GM15510 (cell line): Measurements from ENCODE around the gene LTBP2.

ENCODE experiments used
- POLR2A ChIP-seq: IDR thresholded peaks from 3 replicates; pipeline ENCODE4 v1.6.1; 2011; ENCODE audit warnings: borderline replicate concordance; ENCODE audit not compliant: insufficient read length; ENCODE audit errors: extremely low read depth

Gene LTBP2

DNA sequence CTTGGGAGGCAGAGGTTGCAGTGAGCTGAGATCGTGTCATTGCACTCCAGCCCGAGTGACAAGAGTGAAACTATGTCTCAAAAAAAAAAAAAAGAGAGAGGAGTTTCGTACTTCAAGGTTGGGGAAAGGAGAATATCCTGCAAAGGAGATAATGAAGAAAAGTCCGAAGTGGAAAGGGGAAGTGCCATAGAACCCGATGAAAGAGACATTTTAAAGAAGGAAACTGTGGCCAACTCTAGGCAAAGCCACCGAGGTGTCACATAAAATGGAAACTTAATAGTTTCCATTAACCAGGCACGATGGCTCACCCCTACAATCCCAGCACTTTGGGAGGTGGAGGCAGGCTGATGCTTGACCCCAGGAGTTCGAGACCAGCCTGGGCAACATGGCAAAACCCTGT, 15.0 kb upstream of the LTBP2 start:
- no peak for TF ChIP-seq POLR2A

DNA sequence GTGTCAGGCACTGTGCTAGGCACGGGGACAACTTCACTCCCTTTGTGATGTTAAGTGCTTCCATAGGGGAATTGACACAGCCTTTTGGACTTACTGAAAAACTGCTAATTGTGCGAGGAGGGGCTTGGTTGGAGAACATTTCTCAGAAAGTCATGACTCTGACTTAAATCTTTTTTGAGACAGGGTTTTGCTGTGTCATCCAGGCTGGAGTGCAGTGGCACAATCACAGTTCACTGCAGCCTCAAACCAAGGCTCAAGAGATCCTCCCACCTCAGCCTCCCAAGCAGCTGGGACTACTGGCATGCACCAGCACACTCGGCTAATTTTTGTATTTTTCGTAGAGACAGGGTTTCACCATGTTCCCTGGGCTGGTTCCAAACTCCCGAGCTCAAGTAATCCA, 10.2 kb upstream of the LTBP2 start:
- TF ChIP-seq POLR2A, result no peak

DNA sequence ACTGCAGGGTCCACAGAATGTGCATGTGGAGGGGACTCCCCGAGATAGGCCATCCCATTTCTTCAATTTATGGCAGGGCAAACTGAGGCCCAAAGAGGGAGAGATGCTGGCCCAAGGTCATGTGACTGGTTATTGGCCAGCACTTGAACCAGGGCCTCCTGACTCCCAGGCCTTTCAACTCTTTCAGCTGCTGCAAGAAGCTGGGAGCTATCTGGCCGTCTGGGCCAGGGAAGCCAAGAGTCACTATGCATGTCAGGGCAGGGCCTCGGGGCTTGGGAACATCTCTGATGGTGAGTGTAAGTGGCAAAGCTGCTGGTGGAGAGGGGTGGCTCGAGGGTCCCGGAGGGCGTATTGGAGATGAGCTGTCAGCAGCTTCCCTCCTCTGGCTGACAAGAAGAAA, 9.5 kb upstream of the LTBP2 start:
- no peak for TF ChIP-seq POLR2A

DNA sequence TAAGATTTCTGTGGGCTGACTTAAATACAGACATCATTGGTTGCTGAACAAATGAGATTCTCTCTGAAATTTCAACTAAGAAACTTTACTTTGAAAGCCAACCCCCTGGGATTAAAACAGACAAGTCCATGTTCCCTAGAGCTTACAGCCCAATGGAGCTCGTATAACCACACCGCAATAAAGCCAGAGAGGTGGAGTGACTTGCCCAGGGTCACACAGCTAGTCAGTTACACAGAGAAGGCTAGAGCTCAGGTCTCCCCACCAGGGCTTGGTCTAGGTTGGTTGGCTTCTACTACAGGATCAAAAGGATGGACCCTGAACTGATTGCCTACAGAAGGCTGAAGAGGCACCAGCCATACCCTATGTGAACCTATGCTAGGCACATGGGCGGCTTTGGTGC, 8.9 kb upstream of the LTBP2 start:
- no peak for TF ChIP-seq POLR2A

DNA sequence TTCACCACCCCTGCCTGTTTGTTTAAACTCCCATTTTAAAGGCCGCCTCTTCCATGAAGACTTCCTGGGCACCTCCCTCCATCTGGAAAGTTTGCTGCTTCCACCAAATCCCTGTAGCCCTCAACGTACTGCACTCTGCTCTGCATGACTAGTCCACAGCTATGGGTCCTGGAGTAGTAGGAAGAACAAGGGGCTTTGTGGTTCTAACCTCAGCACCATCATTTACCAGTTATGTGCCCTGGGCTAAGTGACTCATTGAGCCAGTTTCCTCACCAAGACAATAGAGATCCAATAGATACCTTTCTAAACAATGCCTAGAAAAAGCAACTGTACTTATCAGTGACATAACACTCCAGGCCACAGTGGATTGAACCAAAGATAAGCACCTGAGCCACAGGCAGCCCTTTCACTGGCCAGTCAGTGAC, 8.5 kb upstream of the LTBP2 start:
- TF ChIP-seq POLR2A, result no peak

DNA sequence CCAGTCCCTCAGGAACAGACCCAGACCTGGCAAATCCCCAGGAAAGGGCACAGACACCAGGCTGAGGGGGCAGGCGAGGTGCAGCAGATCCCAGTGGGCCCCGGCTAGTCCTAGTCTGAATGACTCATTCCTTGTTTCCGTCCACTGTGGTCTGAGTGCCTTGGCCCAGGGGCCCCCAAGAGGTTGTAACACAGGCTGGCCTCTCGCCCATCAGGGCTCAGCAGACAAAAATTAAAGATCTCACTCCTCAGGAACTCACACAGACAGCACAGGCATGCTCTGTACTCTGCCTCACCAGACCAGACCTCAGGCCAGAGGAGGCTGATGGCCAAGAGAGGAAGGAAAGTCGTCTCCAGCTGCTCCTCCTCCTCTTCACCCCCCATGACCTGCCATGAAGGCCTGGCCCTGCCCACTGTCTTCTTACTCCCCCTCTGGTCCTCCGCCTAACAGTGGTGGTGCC, 7.7 kb upstream of the LTBP2 start:
- no peak for TF ChIP-seq POLR2A

DNA sequence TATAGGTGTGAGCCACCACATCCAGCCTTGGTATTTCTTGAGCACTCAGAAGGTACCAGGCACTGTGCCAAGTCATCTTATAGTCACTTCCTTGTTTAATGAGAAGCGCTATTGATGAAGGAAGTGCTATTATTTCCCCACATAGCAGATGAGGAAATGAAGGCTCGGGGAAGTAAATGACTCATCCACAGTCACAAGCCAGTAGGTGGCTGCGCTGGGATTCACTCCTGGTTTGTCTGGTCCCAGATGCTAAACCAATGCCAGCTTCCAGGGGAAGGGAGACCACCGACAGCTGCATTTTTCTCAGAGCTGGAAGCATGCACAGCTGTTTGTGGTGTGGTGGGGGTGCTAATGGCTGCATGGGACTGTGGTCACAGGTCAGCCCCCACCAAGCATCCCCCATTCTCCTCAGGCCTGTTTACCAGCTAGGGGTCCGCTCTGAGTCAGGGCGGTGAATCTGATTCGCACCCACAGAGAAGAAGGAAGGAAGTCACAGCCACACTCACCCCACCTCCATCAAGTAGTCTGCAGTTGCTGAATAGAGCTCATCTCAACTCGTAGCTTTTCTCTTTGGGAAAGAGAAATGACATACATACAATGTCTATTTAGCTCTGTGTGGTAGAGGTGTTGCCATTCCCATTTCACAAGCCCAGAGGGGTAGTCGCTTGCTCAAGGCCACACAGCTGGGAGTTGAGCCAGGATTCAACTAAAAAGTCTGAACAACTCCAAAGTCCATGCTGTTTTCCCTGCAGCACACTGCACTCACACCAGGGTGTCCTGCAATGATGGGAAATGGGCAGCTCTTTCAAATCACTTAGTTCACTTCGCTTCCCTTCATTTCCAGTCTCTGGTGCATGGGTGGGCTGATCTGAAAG, 6.3 kb upstream of the LTBP2 start:
- no peak for TF ChIP-seq POLR2A

DNA sequence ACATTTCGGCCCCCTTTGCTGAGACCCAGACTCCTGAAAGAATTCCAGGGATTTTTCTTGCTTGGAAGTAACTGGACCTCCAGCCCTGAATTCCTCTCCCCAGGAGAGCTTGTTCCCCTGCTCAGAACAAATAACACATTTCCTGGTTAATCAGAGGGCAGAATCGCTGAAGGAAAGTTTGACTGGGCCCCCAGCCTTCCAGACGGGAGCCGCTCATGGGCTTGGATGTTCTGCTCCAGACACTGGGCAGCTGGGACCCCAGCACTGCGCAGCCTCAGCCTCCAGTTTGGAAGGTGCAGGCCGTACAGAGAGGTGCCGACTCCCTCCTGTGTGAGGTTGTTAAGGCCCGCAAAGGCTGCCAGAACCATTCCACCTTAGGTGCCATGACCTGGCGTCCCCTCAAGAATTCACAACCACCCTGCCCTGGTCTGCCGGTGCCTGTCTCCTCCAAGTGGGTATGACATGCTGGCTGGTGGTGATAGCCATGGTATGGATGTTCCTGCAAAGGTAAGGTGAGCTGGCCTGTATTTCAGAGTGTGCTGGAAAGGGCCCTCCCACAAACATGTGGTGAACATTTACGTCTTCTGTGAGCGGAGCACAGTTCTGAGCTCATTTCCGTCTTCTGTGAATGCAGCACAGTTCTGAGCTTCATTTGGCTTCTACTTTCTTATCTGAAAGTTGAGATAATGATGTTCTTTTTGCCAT, 5.1 kb upstream of the LTBP2 start:
- TF ChIP-seq POLR2A, result no peak

DNA sequence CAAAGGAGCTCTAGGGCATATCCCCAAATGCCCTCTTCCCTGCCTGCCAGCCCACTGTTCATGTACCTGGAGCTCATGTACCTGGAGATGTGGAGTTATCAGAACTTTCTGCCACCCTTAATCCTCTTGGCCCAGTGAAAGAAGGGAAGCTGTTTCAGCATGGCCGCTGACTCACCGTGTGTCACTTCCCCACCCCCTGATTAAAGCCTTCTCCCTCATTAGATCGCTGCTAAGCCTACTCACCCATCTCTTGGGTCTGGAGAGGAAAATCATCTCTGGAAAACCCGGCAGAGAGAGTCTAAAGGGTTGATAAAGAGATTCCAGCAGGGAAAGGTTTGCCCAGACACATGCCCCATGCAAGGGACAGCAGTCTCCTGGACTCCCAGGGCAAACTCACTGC, 4.5 kb upstream of the LTBP2 start:
- TF ChIP-seq POLR2A, result no peak

DNA sequence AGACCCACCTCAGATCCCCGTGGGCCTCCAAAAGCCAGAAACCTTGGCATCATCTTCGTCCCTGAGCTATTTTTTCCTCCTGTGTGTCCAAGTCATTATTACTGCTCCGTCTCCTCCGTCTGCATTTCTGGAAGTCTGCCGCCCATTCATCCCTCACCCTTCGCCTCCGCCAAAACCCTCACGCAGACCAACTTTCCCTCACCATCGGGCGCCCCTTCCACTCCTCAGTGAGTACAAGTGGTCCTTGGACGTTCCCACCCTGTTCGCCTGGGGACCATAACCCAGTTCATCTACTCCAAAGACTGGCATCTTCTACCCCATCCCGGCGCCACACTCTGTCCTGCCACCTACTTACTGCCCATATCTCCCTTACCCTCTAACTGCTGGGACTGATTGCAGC, 3.7 kb upstream of the LTBP2 start:
- TF ChIP-seq POLR2A, result no peak

DNA sequence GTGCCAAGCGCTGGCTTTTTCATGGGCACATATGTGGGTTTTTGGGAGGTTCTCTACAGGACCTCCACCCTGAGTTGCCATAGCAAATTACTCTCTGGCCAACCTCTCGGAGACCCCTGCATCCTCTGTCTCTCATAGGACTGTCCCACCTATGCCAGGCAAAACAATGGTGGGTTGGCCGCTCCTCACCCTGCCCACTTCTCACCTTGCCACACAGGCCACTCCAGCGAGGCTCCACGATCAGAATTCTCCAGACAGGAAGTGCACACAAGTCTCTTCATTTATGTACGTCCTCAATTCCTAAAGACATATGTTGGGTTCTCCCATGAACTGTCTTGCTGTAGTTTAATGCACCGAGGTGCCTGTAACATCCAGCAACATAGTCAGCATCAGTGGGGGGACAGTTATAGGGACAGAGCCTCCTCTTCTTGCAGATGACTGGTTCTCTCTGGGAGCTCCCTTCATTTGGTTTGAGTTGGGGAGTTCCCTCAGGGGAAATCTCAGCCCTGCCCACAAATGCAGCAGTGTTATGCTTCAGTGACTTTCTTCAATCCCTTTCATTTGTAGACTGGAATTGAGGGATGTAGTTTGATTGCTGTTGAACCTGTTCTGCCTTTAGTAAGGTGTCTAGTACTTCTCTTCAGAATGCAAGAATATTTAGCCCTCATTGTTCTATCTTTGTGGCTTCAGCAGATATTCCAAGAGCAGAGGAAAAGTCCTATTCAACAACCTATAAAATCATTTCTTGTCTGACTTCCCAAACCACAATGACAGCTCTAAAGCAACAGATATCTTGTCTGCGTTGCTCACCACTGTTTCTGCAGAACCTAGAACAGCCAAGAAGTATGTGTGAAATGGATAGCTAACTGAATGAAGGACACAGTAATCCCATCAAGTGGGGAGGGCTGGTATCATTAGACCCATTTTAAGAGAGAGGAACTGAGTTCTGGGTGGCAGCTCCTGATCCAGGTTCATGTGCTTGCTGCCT, 2.8 kb upstream of the LTBP2 start:
- no peak for TF ChIP-seq POLR2A

DNA sequence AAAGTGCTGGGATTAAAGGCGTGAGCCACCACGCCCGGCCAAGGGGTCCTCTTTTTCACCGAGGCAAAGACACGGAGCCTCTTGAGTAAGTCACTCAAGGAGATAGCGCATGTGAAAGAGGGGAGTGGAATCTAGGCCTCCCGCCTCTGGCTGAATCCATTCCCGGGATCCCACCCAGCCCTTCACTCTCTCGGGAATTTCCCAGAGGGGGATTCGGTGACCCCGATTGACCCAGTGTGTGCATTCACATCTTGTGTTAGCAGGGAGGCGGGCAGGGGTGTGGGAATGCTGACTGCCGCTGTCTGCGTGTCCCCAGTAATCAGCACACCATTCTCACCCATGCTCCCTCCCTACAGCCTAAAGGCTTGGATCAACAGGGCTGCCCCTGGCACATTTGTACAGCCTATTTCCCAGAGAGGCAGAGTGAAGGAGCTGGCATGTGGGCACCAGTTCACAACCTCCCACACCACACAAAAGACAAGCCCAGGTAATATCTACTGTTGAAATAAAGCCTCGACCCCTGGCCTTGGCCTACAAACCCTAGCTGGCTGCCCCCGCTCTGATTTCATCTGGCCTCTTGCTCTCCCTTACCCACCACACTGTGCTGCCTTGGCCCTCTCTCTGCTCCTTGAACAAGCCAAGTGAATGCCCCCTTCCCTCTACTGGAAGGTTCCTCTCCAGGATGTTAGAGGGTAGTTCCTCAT, 1.3 kb upstream of the LTBP2 start:
- no peak for TF ChIP-seq POLR2A

DNA sequence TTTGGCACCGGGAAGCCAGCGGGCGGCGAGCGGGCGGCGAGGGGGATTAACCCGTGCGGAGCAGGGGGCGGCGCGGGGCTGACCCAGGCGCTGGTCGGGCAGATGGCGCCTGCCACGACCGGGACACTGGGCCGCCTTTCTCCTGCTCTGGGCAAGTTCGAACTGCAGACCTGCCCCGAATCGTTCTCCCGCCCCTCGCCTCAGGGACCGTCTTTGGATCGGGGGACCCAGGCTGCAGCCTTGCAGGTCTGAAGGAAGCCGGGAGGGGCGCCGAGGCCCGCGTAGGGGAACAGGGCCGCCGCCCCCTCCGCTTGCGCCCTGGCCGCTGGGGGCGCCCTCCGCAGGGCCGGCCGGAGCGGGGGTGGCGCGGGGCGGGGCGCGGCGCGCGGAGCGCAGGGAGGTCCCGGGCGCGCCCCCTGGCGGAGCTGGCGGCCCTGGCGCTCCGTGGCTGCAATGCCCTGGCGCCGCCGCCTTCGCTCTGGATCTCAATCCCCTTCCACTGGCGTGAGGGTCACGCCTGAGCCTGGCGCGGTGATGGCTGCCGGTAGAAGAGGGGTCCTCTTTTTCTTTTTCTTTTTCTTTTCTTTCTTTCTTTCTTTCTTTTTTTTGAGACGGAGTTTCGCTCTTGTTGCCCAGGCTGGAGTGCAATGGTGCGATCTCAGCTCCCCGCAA, 449 bp upstream of the LTBP2 start:
- no peak for TF ChIP-seq POLR2A
